Endothelial cell of umbilical vein (primary cell): ENCODE measurements around the gene SGCD. TPM values are rescaled to one million over a fixed set of nuclear protein-coding genes. Genes with fewer than 3 reads are reported as not detected.

ENCODE experiments used
- BruUV-seq: library from RNA; stranded (reverse); fragments of 400-500 nt; replicated peaks from 2 replicates; lab custom pipeline; 2021; lab: Mats Ljungman, UMichigan
- CTCF ChIA-PET: fragments of 300-600, 350-600 bp; sonication (Branson Sonifier 250); formaldehyde crosslinking; loops from one replicate; lab custom pipeline; 2021; ENCODE audit warnings: antibody characterized with exemption, inconsistent platforms; lab: Charles Lee
- POLR2A ChIA-PET: fragments of 300-600, 350-600 bp; sonication (Branson Sonifier 250); formaldehyde crosslinking; loops from one replicate; lab custom pipeline; 2021; ENCODE audit warnings: antibody characterized with exemption, inconsistent platforms; lab: Charles Lee
- DNase-seq: peaks from one replicate; pipeline ENCODE4 v3.0.0-alpha.2; 2011; ENCODE audit warnings: low read depth, low spot score
- FAIRE-seq: peaks from 2 replicates; lab custom pipeline; 2011; peaks lifted over from hg19 to GRCh38; lab: Jason Lieb, UNC
- H2AFZ ChIP-seq: 2 replicates; pipeline ENCODE4 v1.6.0; 2012; ENCODE audit warnings: low read depth, low read length, control low read depth, inconsistent platforms
- H3K27ac ChIP-seq: 2 replicates; pipeline ENCODE4 v1.5.1; 2011; ENCODE audit warnings: low read depth, mild to moderate bottlenecking, control low read depth, low read length, moderate library complexity; ENCODE audit not compliant: insufficient read depth
- H3K27me3 ChIP-seq, 2 experiments: 2 replicates each; pipeline versions ENCODE4 v1.6.0 to v1.6.1; 2011; ENCODE audit warnings: low read length in 2 of 2, mixed read lengths in 1 of 2; ENCODE audit not compliant: control insufficient read depth in 2 of 2, insufficient read depth in 2 of 2
- H3K36me3 ChIP-seq, 2 experiments: 2 replicates in 1 of 2; 3 replicates in 1 of 2; pipeline ENCODE4 v1.5.1; 2011; ENCODE audit warnings: low read length in 2 of 2, mild to moderate bottlenecking in 1 of 2, moderate library complexity in 1 of 2; ENCODE audit not compliant: control insufficient read depth in 2 of 2, insufficient read depth in 2 of 2; ENCODE audit errors: extremely low read depth in 1 of 2
- H3K4me1 ChIP-seq: 3 replicates; pipeline ENCODE4 v1.5.1; 2011; ENCODE audit warnings: mild to moderate bottlenecking, low read length; ENCODE audit not compliant: control insufficient read depth, insufficient read depth; ENCODE audit errors: extremely low read depth
- H3K4me2 ChIP-seq: 2 replicates; pipeline ENCODE4 v1.6.1; 2011; ENCODE audit warnings: low read length, control low read depth, mixed read lengths; ENCODE audit not compliant: insufficient read depth
- H3K4me3 ChIP-seq, 3 experiments: fragments of 200-600 bp in 1 of 3; sonication (generic), shearing (Covaris generic) in 1 of 3; replicated peaks in 1 of 3; 2 replicates each; pipeline ENCODE4 v1.5.1; 2011 to 2016; ENCODE audit warnings: control low read depth in 3 of 3, low read length in 3 of 3, mild to moderate bottlenecking in 2 of 3, inconsistent platforms in 1 of 3, low read depth in 1 of 3, moderate library complexity in 1 of 3; ENCODE audit not compliant: insufficient read depth in 1 of 3
- H3K79me2 ChIP-seq: 2 replicates; pipeline ENCODE4 v1.6.0; 2012; ENCODE audit warnings: low read length, inconsistent platforms; ENCODE audit not compliant: control insufficient read depth, insufficient read depth
- H3K9ac ChIP-seq: replicated peaks from 2 replicates; pipeline ENCODE3; 2011; ENCODE audit warnings: low read length, control low read depth; ENCODE audit not compliant: insufficient read depth; ENCODE audit errors: extremely low read depth
- H3K9me1 ChIP-seq: replicated peaks from 3 replicates; pipeline ENCODE4 v1.6.0; 2011; ENCODE audit warnings: mild to moderate bottlenecking, low read length; ENCODE audit not compliant: control insufficient read depth, insufficient read depth; ENCODE audit errors: extremely low read depth
- H3K9me3 ChIP-seq: replicated peaks from 2 replicates; pipeline ENCODE4 v1.5.1; 2012; ENCODE audit warnings: low read length, inconsistent platforms; ENCODE audit not compliant: control insufficient read depth, insufficient read depth
- H4K20me1 ChIP-seq: replicated peaks from 2 replicates; pipeline ENCODE3; 2011; ENCODE audit warnings: mild to moderate bottlenecking, low read length; ENCODE audit not compliant: control insufficient read depth, insufficient read depth; ENCODE audit errors: extremely low read depth
- EZH2 ChIP-seq: IDR thresholded peaks from 2 replicates; pipeline ENCODE4 v1.6.1; 2012; ENCODE audit warnings: borderline replicate concordance, low read depth, mild to moderate bottlenecking, moderate library complexity, low read length, inconsistent platforms; ENCODE audit not compliant: severe bottlenecking
- FOS ChIP-seq: IDR thresholded peaks from 2 replicates; pipeline ENCODE4 v1.6.1; 2011; ENCODE audit warnings: mild to moderate bottlenecking, low read length, moderate library complexity, borderline replicate concordance; ENCODE audit not compliant: insufficient read depth
- GATA2 ChIP-seq: IDR thresholded peaks from 2 replicates; pipeline ENCODE4 v1.7.0; 2011; ENCODE audit warnings: low read depth, mild to moderate bottlenecking, moderate library complexity, mixed read lengths, low read length; ENCODE audit not compliant: insufficient read length, insufficient read depth
- JUN ChIP-seq: IDR thresholded peaks from 2 replicates; pipeline ENCODE4 v1.6.1; 2011; ENCODE audit warnings: borderline replicate concordance, low read depth; ENCODE audit not compliant: insufficient read length, insufficient read depth
- MYC ChIP-seq: IDR thresholded peaks from one replicate; pipeline ENCODE4 v1.6.1; 2011; ENCODE audit warnings: mild to moderate bottlenecking, low read depth, low read length
- POLR2A ChIP-seq: IDR thresholded peaks from 2 replicates; pipeline ENCODE4 v1.6.1; 2012; ENCODE audit warnings: low read depth, mild to moderate bottlenecking, control low read depth, low read length
- POLR2AphosphoS5 ChIP-seq: IDR thresholded peaks from 2 replicates; pipeline ENCODE4 v1.6.1; 2012; ENCODE audit warnings: low read depth, mild to moderate bottlenecking, control low read depth, low read length, moderate library complexity; ENCODE audit not compliant: insufficient read depth
- dilution Hi-C: fragments of 300-500 bp; cut with MboI; formaldehyde crosslinking; loops from one replicate; pipeline ENCODE4 v1.15.0; 2019; ENCODE audit warnings: low sequenced_read_pairs; ENCODE audit not compliant: extremely low pct_ligation_motif_present
- intact Hi-C: fragments of 100-400 bp; cut with micrococcal nuclease; formaldehyde crosslinking; loops from one replicate; pipeline ENCODE4 v1.10.0; 2022
- polyA plus RNA-seq, 4 experiments: library from polyadenylated mRNA; depleted of rRNA in 3 of 4; stranded (reverse) in 3 of 4; unstranded in 1 of 4; fragments of >200 nt; gene quantifications; 2 replicates each; pipeline versions ENCODE4 v1.2.1 to v1.2.3, GENCODE V29; 2011 to 2012; ENCODE audit warnings: missing spikeins in 1 of 4
- total RNA-seq: library from RNA; stranded (reverse); gene quantifications from 2 replicates; pipeline ENCODE4 v1.2.3, GENCODE V29; 2021
- TF ChIP-seq, protein P1 (sequence below), 2 donors: IDR thresholded peaks; 1 replicate in 1 of 2; 2 replicates in 1 of 2; pipeline ENCODE4 v1.5.1; 2011; ENCODE audit warnings: low read length in 2 of 2, mild to moderate bottlenecking in 2 of 2, moderate library complexity in 2 of 2, control low read depth in 1 of 2, inconsistent platforms in 1 of 2, low read depth in 1 of 2; ENCODE audit not compliant: insufficient read depth in 1 of 2; ENCODE audit errors: extremely low read depth in 1 of 2
- TF ChIP-seq, protein P2 (sequence below): IDR thresholded peaks from 2 replicates; pipeline ENCODE4 v1.6.1; 2011; ENCODE audit not compliant: insufficient read depth, insufficient read length

The SGCD gene
- total and polyA plus RNA-seq, 2 donors (not counting 3 experiments of a cell fraction or from before 2014, with no cell fraction given) = not detected

- FAIRE-seq = no peak
- BruUV-seq = no TSS peak
- dilution Hi-C loops = no loop called here
Observed at GRCh38 chr5:156560002-156560401, 233.0 kb downstream of the SGCD start.

More at GRCh38 chr5:156560002-156560401, 233.0 kb downstream of the SGCD start:
- intact Hi-C loops = no loop called here
- no peak for DNase-seq
- no peak overlapping the region for H3K9ac ChIP-seq
- CTCF ChIA-PET = no interaction called here
- H3K9me1 ChIP-seq = no peaks in the 10 kb centered on the region
- no peak overlapping the region for H2AFZ ChIP-seq
- no peaks in the 10 kb centered on the region for H3K36me3 ChIP-seq
- no peaks in the 10 kb centered on the region for H3K4me1 ChIP-seq
- no peaks in the 10 kb centered on the region for H3K9me3 ChIP-seq
- no peaks in the 10 kb centered on the region for H3K27me3 ChIP-seq
- no peak for TF ChIP-seq POLR2AphosphoS5
- no peak for TF ChIP-seq POLR2A
- TF ChIP-seq GATA2 = no peak
- no peak for TF ChIP-seq EZH2
- no peak for TF ChIP-seq FOS
- no peak for TF ChIP-seq JUN
- TF ChIP-seq, protein P1, sequence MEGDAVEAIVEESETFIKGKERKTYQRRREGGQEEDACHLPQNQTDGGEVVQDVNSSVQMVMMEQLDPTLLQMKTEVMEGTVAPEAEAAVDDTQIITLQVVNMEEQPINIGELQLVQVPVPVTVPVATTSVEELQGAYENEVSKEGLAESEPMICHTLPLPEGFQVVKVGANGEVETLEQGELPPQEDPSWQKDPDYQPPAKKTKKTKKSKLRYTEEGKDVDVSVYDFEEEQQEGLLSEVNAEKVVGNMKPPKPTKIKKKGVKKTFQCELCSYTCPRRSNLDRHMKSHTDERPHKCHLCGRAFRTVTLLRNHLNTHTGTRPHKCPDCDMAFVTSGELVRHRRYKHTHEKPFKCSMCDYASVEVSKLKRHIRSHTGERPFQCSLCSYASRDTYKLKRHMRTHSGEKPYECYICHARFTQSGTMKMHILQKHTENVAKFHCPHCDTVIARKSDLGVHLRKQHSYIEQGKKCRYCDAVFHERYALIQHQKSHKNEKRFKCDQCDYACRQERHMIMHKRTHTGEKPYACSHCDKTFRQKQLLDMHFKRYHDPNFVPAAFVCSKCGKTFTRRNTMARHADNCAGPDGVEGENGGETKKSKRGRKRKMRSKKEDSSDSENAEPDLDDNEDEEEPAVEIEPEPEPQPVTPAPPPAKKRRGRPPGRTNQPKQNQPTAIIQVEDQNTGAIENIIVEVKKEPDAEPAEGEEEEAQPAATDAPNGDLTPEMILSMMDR (IDR thresholded peaks at IDR 0.05; ENCODE audit: extremely low read depth in 1 of 2, insufficient read depth in 1 of 2, low read depth in 1 of 2, low read length in 2 of 2) = no peak
- no peak for TF ChIP-seq MYC
- TF ChIP-seq, protein P2, sequence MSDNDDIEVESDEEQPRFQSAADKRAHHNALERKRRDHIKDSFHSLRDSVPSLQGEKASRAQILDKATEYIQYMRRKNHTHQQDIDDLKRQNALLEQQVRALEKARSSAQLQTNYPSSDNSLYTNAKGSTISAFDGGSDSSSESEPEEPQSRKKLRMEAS = no peak
- H3K4me2 ChIP-seq = no peak overlapping the region
- no peak overlapping the region for H3K27ac ChIP-seq
- H3K79me2 ChIP-seq = no peaks in the 10 kb centered on the region
- no peaks in the 10 kb centered on the region for H4K20me1 ChIP-seq
- POLR2A ChIA-PET = no interaction called here
- H3K4me3 ChIP-seq = no peak overlapping the region
